ENCODE data around the gene NPFFR1.
A peak's percentile ranks its signal among the peaks of the same experiment; 100 is the strongest.
"Not testable (repeated sequence)": the region's sequence is repeated elsewhere in the genome, so short reads cannot be mapped to it uniquely, and the experiment has no call there.

Gene NPFFR1

DNA sequence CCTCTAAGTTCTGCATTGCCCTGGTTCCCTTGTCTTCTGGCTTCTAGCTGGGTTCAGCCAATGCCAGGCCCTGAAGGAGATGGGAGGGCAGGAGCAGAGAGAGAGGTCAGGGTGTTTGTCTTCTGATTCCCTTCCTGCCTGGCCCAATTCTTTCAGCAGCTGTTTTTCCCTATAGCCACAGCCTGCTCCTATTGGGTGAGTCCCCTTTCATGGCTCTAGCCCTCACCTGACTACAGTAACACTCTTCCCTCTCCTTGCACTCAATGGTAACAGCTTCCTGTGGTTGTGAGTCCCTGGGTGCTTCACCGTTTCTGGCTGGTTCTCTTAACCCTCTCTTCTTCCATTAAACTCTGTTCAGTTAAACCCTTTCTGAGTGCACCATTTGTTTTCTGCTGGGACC lies 17.1 kb downstream of the NPFFR1 start:
- FAIRE-seq (no peak), DNase-seq (ENCODE audit: insufficient read length, low spot score) (no peak)
- TF ChIP-seq POLR2A (IDR thresholded peaks at IDR 0.05; ENCODE audit: low read depth, low read length), result no peak

DNA sequence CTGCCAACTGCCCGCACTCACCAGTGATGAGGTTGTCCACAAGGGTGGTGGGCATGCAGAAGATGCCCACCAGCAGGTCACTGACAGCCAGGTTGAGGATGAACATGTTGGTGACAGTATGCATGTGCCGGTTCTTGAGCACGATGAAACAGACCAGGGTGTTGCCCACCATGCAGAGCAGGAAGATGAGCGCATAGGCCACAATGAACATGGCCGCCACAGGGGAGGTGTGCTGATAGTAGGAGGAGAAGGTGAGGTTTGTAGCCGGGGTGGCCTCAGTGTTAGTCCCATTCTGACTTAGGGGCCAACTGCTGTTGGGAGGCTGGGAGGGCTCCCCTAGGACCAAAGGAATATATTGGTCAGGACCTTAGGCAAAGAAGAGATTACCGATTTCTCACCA lies 17.7 kb downstream of the NPFFR1 start:
- FAIRE-seq (no peak), DNase-seq (ENCODE audit: insufficient read length, low spot score) (no peak)
- no peak for TF ChIP-seq POLR2A (IDR thresholded peaks at IDR 0.05; ENCODE audit: low read depth, low read length)

DNA sequence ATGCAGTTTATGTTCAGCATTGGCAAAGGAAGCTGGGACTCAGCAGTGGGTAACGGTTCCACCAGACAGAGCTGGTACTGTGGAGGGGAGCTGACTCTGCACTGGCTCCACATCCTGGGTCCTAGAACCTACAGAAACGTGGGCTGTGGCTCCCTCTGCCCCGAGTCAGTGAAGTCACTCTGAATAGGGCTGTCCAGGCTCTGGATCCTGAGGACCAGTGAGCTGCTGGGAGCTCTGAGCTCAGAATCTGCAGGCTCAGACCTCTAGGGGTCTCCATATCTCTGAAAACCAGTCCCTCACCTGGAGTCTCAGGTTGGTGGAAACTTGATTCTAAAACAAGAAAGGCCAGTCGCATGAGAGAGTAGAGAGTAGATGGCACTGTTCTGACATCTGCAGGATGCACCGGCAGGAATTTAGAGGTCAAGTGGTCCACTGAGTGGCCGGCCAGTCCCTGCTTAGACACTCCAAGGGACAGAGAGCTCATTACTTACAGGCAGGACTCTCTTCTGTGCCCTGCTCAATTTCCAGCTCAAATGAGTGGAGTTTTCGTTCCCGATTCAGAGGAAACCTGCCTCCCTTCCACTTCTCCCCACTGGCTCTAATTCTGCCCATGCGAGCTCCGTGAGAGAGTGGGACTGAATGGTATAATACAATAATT lies 18.6 kb downstream of the NPFFR1 start:
- DNase-seq (ENCODE audit: insufficient read length, low spot score), result no peak
- no peak for TF ChIP-seq POLR2A (IDR thresholded peaks at IDR 0.05; ENCODE audit: low read depth, low read length)
- FAIRE-seq, result no peak

DNA sequence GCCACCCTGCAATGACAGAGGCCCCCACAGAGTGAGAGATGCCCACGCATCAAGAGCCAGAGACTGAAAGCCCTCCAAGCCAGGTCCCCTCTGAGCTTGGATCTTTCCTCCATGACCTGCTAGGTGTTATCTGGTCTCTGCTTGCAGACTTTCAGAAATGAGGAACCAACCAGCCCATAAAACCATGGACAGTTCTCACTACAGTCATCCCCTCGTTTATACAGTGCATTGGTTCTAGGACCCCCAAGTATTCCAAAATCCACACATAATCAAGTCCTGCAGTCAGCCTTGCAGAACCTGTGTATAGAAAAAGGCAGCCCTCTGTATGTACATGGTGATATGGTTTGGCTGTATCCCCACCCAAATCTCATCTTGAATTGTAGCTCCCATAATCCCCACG lies 23.1 kb downstream of the NPFFR1 start:
- FAIRE-seq (no peak), DNase-seq (ENCODE audit: insufficient read length, low spot score) (no peak)
- TF ChIP-seq POLR2A (IDR thresholded peaks at IDR 0.05; ENCODE audit: low read depth, low read length), result no peak

DNA sequence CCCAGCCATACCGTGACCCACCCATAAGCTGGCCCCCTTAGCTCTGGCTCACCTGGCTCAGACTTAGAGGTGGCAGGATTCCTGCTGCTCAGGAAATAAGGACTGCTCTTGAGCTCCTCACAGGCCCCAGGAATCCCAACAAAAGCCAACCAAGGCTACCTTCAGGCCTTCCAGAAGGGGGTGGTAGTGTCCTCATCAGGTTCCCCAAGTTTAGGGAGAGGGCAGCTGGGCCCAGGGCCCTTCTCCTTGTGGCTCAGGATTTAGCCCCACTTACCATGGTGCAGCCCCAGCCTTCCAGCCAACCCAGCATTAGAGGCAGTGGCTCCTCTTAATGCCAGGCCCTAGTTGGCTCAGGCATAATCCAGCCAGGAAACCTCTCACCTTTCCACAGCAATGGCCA lies 23.5 kb downstream of the NPFFR1 start:
- no peak for FAIRE-seq
- TF ChIP-seq POLR2A (IDR thresholded peaks at IDR 0.05; ENCODE audit: low read depth, low read length), result no peak
- DNase-seq (ENCODE audit: insufficient read length, low spot score), result no peak

DNA sequence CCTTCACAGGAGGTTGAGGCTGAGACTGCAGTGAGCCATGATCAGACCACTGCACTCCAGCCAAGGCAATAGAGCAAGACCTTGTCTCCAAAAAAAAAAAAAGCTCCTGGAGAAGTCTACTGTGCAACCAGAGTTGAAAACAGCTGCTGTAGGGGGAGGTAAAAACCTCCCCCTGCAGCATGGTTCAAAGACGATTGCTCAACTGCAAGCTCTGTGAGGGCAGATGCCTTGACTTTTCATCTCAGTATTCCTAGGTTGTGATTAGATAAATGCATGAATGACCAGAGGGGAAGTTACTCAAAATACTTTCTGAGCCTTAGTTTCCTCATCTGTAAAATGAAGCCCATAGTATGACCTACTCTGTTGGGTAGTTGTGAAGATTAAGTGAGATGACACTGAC lies 25.6 kb downstream of the NPFFR1 start:
- DNase-seq (ENCODE audit: insufficient read length, low spot score), result no peak
- TF ChIP-seq POLR2A (IDR thresholded peaks at IDR 0.05; ENCODE audit: low read depth, low read length), result no peak
- no peak for FAIRE-seq

DNA sequence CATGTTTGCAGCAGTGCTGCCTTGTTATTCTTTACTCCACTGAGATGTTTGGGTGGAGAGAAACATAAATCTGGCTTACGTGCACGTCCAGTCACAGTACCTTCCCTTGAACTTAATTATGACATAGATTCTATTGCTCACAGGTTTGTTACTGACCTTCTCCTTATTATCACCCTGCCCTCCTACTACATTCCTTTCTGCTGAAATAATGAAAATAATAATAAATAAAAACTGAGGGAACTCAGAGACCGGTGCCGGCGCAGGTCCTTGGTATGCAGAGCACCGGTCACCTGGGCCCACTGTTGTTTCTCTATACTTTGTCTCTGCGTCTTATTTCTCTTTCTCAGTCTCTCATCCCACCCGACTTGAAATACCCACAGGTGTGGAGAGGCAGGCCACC lies 26.0 kb downstream of the NPFFR1 start:
- FAIRE-seq; DNase-seq (ENCODE audit: insufficient read length, low spot score): not testable (repeated sequence)

DNA sequence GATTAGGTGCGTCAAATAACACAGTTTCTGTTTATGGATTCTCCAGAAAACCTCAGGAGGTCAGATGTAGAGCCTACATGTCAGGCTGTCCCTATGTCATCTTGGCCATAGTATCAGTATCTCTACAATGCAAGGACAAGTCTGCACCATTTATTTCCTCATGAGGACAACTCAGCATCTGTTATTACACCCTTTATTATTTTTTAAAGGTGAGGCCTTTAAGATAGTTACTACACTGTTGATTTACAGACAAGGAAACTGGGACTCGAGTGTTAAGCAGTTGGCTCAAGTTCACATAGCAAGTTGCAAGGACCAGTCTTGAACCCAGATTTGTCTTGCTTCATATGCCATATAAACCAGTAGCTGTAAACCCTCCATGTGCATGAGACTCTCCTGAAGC lies 27.3 kb downstream of the NPFFR1 start:
- no peak for FAIRE-seq

DNA sequence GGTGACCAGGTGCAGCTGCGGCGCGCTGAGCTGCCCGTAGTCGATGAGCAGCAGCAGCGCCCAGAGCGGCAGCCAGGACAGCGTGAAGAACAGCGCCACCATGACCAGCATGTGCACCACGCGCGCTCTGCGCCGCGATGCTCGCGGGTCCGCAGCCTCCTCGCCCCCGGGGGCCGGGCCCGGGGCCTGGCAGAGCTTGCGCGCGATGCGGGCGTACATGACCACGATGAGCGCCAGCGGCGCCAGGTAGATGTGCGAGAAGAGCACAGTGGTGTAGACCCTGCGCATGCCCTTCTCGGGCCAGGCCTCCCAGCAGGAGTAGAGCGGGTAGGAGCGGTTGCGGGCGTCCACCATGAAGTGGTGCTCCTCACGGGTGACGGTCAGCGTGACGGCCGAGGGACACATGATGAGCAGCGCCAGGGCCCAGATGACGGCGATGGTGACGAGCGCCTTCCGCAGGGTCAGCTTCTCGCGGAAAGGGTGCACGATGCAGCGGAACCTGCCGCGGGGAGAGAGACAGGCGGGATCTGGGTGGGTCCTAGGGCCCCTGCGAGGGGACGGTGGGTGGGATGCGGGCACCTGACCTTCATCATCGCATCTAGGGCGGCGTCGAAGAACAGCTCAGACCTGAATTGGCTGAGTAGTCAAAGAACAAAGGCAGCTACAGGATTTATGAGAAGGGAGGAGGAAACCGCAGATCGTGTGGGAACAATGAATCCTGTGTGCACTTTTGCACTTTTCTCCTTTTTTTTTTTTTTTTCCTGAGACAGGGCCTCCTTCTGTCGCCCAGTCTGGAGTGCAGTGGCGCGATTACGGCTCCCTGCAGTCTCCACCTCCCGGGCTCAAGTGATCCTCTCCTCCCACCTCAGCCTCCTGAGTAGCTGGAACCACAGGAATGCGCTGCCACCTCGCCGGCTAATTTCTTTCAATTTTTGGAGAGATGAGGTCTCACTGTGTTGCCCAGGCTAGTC lies 28.2 kb downstream of the NPFFR1 start:
- FAIRE-seq (peak; percentile 87), DNase-seq (ENCODE audit: insufficient read length, low spot score) (peak; percentile 68)

More for the DNA sequence above, 27.3 kb downstream of the NPFFR1 start:
- no peak for DNase-seq (ENCODE audit: insufficient read length, low spot score)
- no peak for TF ChIP-seq POLR2A (IDR thresholded peaks at IDR 0.05; ENCODE audit: low read depth, low read length)

DNA sequence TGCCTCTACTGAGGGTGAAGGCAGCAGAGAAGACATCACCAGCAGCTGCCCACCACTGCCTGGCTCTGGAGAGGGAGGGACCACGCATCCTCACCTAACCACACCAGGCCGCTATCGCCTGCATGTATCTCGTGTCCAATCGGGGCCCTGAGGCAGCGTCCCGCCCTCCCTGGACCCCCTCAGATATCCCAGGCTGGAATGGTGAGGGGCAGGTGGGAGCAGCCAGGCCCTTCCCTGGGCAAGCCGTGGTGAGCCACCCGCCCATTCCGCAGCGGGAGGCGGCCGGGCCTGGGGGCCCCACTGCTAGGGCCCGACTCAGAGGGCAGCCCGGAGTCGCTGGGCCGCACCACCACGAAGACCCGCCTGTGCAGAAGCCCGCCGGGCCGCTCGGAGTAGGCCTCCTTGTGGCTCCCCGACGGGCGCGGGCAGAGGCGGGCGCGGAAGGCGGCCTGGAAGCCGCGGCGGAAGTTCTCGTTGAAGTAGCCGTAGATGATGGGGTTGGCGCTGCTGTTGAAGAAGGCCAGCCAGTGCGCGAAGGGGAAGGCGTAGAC lies 29.0 kb downstream of the NPFFR1 start:
- DNase-seq (ENCODE audit: insufficient read length, low spot score) (no peak), FAIRE-seq (no peak)
- TF ChIP-seq POLR2A (IDR thresholded peaks at IDR 0.05; ENCODE audit: low read depth, low read length), result no peak

More for the DNA sequence above, 28.2 kb downstream of the NPFFR1 start:
- TF ChIP-seq POLR2A (IDR thresholded peaks at IDR 0.05; ENCODE audit: low read depth, low read length), result no peak

DNA sequence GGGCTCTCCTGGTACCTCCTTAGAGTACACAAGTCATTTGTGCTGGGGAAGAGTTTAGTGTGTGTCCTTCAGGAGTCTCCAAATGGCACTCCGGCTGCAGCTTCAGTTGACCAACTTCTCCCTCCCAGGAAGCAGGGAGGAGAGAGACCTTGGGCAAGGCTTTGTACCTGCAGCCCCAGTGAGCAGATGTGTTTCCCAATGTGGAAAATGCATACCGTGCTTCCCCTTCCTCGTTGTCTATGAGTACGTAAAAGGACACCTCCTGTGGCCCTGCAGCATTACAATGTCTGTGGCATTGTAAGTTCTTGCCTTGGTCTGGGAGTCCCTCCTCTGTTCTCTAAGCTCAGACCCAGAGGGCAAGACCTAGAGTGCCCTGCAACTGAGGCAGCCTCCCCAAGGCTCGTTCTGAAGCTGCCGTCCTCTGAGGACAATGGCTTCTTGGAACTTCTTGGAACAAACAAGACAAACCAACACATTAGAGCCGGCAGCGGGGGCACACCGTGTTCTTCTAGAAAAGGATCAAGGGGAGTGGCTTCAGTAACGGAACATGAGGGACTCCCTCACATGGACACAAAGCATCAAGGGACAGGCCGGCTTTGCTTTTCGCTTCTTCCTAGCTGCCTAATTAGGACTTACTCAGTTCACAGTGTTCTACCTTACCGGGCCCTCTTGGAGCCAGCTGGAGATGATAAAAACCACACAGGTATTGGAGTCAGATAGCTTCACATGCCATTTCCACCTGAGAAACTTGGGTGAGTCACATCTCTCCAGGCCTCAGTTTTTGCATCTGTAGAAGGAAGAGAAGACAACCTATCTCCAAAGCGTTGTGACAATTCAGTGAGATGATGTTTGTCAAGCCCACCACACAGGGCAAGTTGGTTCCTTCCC lies 29.7 kb downstream of the NPFFR1 start:
- no peak for DNase-seq (ENCODE audit: insufficient read length, low spot score)

DNA sequence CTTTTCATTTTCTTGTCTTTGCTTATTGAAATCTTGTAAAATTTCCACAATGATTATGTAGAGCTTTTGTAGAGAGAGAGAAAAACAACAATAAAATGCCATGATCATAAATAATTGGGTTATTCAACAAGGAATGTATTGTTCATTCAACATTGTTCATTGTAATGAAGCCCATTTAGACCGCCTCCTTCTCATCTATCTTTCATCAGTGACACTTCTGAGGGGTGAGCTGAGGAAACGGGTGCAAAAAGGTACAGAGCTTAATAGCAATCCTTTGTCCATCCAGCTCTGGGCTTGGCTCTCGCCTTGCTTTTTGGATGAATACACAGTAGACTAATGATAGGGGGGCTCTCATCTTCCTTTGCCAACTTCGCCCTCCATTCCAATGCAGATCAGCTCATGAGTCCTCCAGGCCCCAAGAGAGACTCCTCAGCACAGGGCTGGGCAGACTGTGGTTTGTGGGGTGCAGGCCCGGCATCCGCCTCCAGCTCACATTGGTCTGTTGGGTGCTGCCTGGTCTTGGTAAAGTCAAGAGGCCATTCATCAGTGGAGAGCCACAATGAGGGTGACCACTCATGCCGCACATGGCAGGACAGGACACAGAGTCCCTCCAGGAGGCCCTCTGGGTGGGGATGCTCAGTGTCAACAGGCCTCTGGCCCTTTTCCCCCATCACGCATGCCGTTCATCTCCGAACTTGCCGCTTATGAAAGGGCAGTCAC lies 32.7 kb downstream of the NPFFR1 start:
- FAIRE-seq, result no peak
- TF ChIP-seq POLR2A (IDR thresholded peaks at IDR 0.05; ENCODE audit: low read depth, low read length), result no peak

More for the DNA sequence above, 29.7 kb downstream of the NPFFR1 start:
- no peak for FAIRE-seq
- TF ChIP-seq POLR2A (IDR thresholded peaks at IDR 0.05; ENCODE audit: low read depth, low read length), result no peak

DNA sequence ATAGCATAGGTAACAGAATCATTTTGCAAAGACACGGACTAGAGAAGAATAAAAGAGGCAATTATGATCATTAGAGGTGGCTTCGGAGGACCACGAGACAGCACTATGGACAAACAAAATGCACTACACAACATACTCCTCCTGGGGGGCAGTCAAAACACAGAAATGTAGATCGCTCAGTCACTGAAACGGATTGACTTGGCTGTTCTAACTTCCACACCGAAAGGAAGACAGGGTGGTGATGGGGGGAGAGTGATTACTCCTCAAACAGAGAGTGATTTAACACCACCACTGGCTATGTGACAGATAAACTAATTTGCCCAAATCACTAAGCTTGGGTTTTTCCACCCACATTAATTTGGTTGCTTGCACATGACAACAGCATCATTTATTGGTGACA lies 36.4 kb downstream of the NPFFR1 start:
- no peak for DNase-seq (ENCODE audit: insufficient read length, low spot score)
- TF ChIP-seq POLR2A (IDR thresholded peaks at IDR 0.05; ENCODE audit: low read depth, low read length), result no peak
- FAIRE-seq, result no peak

More for the DNA sequence above, 32.7 kb downstream of the NPFFR1 start:
- DNase-seq (ENCODE audit: insufficient read length, low spot score), result no peak
